DOHH2 (cell line): ENCODE measurements around the gene CLK3.
"Not testable (repeated sequence)": the region's sequence is repeated elsewhere in the genome, so short reads cannot be mapped to it uniquely, and the experiment has no call there.

Source experiments
- H3F3A ChIP-seq: fragments of 200-600 bp; sonication (generic), shearing (Covaris generic); 2 replicates; pipeline ENCODE4 v1.6.0; 2016; ENCODE audit warnings: antibody characterized with exemption, mild to moderate bottlenecking; ENCODE audit not compliant: control insufficient read depth, insufficient read depth
- H3K27ac ChIP-seq: fragments of 200-600 bp; sonication (generic); 2 replicates; pipeline ENCODE4 v1.5.1; 2014; ENCODE audit warnings: low read depth, mild to moderate bottlenecking, low read length, moderate library complexity
- H3K27me3 ChIP-seq: fragments of 200-600 bp; sonication (generic); 2 replicates; pipeline ENCODE4 v1.6.1; 2014; ENCODE audit warnings: mild to moderate bottlenecking, low read length, mixed read lengths; ENCODE audit not compliant: control insufficient read depth
- H3K36me3 ChIP-seq: fragments of 200-600 bp; sonication (generic); 2 replicates; pipeline ENCODE4 v1.6.1; 2014; ENCODE audit warnings: mild to moderate bottlenecking, low read length, moderate library complexity, mixed read lengths; ENCODE audit not compliant: control insufficient read depth
- H3K4me1 ChIP-seq: fragments of 200-600 bp; sonication (generic); 2 replicates; pipeline ENCODE4 v1.6.1; 2014; ENCODE audit warnings: mild to moderate bottlenecking, low read length, mixed read lengths; ENCODE audit not compliant: control insufficient read depth
- H3K4me2 ChIP-seq: fragments of 200-600 bp; sonication (generic); 2 replicates; pipeline ENCODE4 v1.6.0; 2014; ENCODE audit warnings: mild to moderate bottlenecking, low read length, moderate library complexity
- H3K4me3 ChIP-seq: fragments of 200-600 bp; sonication (generic); 2 replicates; pipeline ENCODE4 v1.5.1; 2014; ENCODE audit warnings: mild to moderate bottlenecking, low read length, mixed read lengths
- H3K79me2 ChIP-seq: fragments of 200-600 bp; sonication (generic); 2 replicates; pipeline ENCODE4 v1.6.1; 2014; ENCODE audit warnings: mild to moderate bottlenecking, low read length, mixed read lengths; ENCODE audit not compliant: control insufficient read depth
- H3K9me2 ChIP-seq: fragments of 200-600 bp; sonication (generic); replicated peaks from 2 replicates; pipeline ENCODE4 v1.6.1; 2014; ENCODE audit warnings: mild to moderate bottlenecking, low read length, mixed read lengths; ENCODE audit not compliant: control insufficient read depth
- H3K9me3 ChIP-seq: fragments of 200-600 bp; sonication (generic); 2 replicates; pipeline ENCODE4 v1.6.1; 2014; ENCODE audit warnings: antibody characterized with exemption, low read length, mixed read lengths; ENCODE audit not compliant: control insufficient read depth, insufficient read depth
- H4K20me1 ChIP-seq: fragments of 200-600 bp; sonication (generic); 2 replicates; pipeline ENCODE4 v1.6.0; 2014; ENCODE audit warnings: low read depth, mild to moderate bottlenecking, antibody characterized with exemption, low read length, moderate library complexity; ENCODE audit not compliant: control insufficient read depth, insufficient read depth
- CTCF ChIP-seq: fragments of 200-600 bp; sonication (generic); IDR thresholded peaks from one replicate; pipeline ENCODE4 v1.5.1; 2014; ENCODE audit warnings: antibody characterized with exemption, mild to moderate bottlenecking, low read depth, low read length; ENCODE audit not compliant: poor library complexity, severe bottlenecking
- EZH2phosphoT487 ChIP-seq: fragments of 200-600 bp; sonication (generic); IDR thresholded peaks from 2 replicates; pipeline ENCODE4 v1.6.1; 2017; ENCODE audit warnings: borderline replicate concordance, mild to moderate bottlenecking, antibody characterized with exemption, low read length, moderate library complexity, mixed read lengths

Gene CLK3

DNA sequence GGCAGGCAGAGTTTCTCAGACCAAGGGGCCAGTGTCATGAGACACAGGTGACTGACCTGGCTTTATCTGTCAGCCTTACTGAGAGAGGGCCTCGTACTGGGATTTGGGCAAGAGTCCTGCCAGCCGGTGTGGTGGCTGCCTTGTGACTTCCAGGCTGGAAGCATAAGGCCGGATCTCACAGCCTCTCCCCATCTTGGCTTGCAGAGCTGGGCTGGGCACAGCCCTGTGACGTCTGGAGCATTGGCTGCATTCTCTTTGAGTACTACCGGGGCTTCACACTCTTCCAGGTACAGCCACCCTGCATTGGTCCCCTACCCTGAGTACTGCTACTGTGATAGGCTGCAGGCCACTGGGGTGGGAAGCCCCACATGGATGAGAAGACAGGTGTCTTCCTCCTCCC, 12.1 kb downstream of the CLK3 start:
- Histone ChIP-seq H3K4me1 (peaks cover 9% of the 10 kb centered on the region), H4K20me1 (0 out of 2 replicates have a peak, but pooled peaks cover 5% of the 10 kb centered on the region), H3K4me2 (no peak overlapping the region), H3K9me3 (no peaks in the 10 kb centered on the region), H3K36me3 (peaks cover 97% of the 10 kb centered on the region), H3K27me3 (no peaks in the 10 kb centered on the region), H3K9me2 (no peaks in the 10 kb centered on the region), H3K79me2 (peaks cover 10% of the 10 kb centered on the region), H3F3A (peaks cover 3% of the 10 kb centered on the region; the same call in 1 of the 2 replicates), H3K27ac (no peak overlapping the region), H3K4me3 (no peak overlapping the region)
- TF ChIP-seq EZH2phosphoT487 (no peak), CTCF (no peak)

DNA sequence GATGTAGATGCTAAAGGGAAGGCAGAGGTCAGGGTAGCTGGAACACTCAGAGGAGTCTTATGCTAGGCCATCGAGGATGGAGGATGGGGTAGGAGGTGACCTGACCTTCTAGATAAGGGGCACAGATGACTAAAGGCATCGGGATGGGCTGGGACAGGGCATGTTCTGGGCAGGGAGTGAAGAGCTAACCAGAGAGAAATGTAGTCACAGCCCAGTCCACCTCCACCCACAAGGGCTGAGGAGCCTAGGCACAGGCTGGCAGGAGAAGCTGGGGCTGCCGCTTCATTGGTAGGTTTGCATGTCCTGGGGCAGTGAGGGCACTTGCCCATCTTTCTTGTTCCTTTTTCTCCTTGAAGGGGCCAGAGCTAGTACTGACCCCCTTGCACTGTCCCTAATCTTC, 12.6 kb downstream of the CLK3 start:
- no peak overlapping the region for H3K4me2 ChIP-seq
- 0 out of 2 replicates have a peak, but pooled peaks cover 5% of the 10 kb centered on the region for H4K20me1 ChIP-seq
- H3K27ac ChIP-seq: no peak overlapping the region
- H3K4me1 ChIP-seq: peaks cover 9% of the 10 kb centered on the region
- TF ChIP-seq EZH2phosphoT487 (no peak), CTCF (no peak)
- no peaks in the 10 kb centered on the region for H3K27me3 ChIP-seq
- H3F3A ChIP-seq: peaks cover 3% of the 10 kb centered on the region; the same call in 1 of the 2 replicates
- H3K4me3 ChIP-seq: no peak overlapping the region
- H3K36me3 ChIP-seq: peaks cover 97% of the 10 kb centered on the region
- H3K79me2 ChIP-seq: peaks cover 6% of the 10 kb centered on the region
- no peaks in the 10 kb centered on the region for H3K9me3 ChIP-seq
- H3K9me2 ChIP-seq: no peaks in the 10 kb centered on the region

- no peak overlapping the region for H3K4me2 ChIP-seq
- H3K4me3 ChIP-seq: no peak overlapping the region
- H3K79me2 ChIP-seq: 0 out of 2 replicates have a peak, but pooled peaks cover 2% of the 10 kb centered on the region
- H3K27me3 ChIP-seq: no peaks in the 10 kb centered on the region
- peaks cover 3% of the 10 kb centered on the region; the same call in 1 of the 2 replicates for H3F3A ChIP-seq
- peaks cover 9% of the 10 kb centered on the region for H3K4me1 ChIP-seq
- no peak overlapping the region for H3K27ac ChIP-seq
- no peaks in the 10 kb centered on the region for H3K9me3 ChIP-seq
- no peak for TF ChIP-seq CTCF
- no peak for TF ChIP-seq EZH2phosphoT487
- H3K36me3 ChIP-seq: peaks cover 96% of the 10 kb centered on the region
- H4K20me1 ChIP-seq: 0 out of 2 replicates have a peak, but pooled peaks cover 5% of the 10 kb centered on the region
- H3K9me2 ChIP-seq: no peaks in the 10 kb centered on the region
Observed at GRCh38 chr15:74628949-74629348, 13.3 kb downstream of the CLK3 start.

DNA sequence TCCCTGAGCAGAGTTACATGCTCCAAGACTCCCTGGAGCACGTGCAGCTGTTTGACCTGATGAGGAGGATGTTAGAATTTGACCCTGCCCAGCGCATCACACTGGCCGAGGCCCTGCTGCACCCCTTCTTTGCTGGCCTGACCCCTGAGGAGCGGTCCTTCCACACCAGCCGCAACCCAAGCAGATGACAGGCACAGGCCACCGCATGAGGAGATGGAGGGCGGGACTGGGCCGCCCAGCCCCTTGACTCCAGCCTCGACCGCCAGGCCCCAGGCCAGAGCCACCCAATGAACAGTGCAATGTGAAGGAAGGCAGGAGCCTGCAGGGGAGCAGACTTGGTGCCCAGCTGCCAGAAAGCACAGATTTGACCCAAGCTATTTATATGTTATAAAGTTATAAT, 14.1 kb downstream of the CLK3 start:
- H3K27ac ChIP-seq, H3K4me1 ChIP-seq, H4K20me1 ChIP-seq, H3K27me3 ChIP-seq, H3K9me2 ChIP-seq, H3K4me2 ChIP-seq, H3F3A ChIP-seq, H3K79me2 ChIP-seq, H3K9me3 ChIP-seq, H3K4me3 ChIP-seq: not testable (repeated sequence)
- peaks cover 96% of the 10 kb centered on the region for H3K36me3 ChIP-seq
